ENCODE data around the gene ACTRT2.

Gene ACTRT2

GRCh38 chr1:3021233-3021671 lies at the start of gene ACTRT2:
Gene ACTRT2 (plus strand): TSS chr1:3021467. CDS start chr1:3021687, 220 bp downstream.
- no peak for DNase-seq (ENCODE audit: low spot score)

DNA sequence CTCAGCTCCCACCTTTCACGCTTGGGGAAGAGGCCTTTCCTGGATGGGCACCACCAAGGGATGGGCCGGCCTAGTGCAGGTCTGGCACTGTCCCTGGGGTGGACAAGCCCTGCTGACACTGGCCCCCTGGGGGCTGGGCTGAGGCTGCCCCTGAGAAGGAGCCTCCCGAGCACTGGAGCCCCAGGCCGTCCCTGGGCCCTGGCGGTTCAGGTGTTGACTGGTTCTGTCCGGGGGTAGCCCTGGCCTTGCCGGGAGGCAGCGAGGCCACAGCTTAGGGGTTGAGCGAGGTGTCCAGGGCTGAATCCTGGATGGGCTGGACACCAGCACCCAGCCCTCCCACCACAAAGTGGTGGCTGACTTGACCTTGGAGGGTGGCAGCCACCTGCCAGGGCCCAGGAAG lies 49.7 kb upstream of the ACTRT2 start:
- DNase-seq (ENCODE audit: low spot score) = no peak

DNA sequence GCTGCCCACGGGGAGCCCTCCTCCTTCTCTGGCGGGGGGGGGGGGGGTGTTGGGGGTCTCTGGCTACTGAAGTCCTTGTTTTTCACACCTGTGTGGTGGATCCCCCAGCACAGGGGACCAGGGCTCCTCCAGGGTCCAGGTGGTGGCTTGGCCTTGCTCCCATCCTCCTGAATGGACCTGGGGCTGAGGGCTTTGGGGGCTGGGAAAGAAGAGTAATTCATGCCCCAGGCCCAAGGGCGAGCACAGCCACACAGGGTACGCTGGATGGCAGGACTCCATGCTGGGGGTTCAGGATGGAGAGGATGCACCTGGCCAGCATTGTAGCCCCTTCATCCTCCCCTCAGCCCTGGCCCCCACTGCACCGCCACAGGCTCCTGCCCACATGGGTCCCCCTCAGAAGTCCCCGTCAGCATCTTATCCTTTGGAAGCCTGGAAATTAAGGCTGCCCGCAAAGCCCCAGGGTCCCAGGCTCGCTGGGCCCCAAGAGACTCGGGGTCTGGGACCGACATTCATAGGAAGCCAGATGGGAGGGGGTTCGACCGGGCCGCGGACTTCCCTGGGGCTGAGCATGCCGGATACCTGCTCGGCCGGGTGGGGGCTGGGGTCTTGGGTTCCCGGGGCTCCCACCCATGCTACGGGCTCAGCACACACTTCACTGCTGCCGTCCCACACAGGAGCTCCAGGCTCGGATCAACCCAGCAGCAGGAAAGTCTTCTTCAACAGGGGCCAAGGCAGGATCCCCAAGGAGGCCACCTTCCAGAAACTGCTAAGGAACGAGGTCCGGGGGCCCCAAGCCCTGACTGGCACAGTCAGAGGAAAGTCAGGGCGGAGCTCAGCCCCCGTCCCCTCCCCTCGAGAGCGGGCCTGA lies 49.0 kb upstream of the ACTRT2 start:
- DNase-seq (ENCODE audit: low spot score) = no peak

GRCh38 chr1:2972879-2973575 lies 48.2 kb upstream of the ACTRT2 start:
- no peak for DNase-seq (ENCODE audit: low spot score)

GRCh38 chr1:2973601-2974593 lies 47.4 kb upstream of the ACTRT2 start:
- no peak for DNase-seq (ENCODE audit: low spot score)

DNA sequence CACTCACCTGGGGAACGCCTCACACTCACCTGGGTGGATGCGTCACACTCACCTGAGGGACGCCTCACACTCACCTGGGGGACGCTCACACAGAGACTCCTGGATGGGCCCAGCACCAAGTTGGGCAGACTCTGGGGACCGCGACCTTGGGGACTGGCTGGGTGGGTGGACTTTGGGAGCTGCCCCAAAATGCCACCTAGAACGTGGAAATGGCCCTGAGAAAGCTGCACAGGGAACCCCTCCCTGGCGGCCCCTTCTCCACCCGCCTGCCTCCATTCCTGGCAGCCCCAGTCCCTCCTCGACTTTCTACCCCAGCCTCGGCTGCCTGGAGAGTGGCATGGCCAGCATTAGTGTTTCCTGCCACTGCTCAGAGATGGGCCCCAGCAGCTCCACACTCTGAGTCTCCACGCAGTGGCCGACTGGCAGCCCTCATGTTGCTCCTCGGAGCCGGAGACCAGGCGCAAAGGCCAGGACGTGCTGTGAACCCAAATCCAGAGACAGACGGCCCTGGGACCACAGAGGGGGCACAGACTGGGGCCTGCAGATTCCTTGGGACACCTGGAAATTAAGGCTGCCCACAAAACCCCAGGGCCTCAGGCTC lies 46.5 kb upstream of the ACTRT2 start:
- DNase-seq (ENCODE audit: low spot score) = no peak

GRCh38 chr1:2975466-2976179 lies 45.6 kb upstream of the ACTRT2 start:
- no peak for DNase-seq (ENCODE audit: low spot score)

DNA sequence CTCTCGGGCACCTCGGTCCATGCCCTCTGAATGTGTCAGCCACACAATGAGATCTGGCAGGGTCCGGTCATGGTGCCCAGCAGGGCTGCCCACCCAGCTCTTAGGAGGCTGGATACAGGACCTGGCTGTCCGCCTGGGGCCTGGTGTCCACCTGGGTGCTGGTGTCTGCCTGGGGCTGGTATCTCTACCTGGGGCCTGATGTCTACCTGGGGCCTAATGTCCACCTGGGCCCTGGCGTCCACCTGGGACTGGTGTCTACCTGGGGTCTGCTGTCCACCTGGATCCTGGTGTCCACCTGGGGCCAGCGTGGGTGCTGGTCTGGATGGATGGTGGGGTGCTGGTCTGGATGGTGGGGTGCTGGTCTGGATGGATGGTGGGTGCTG lies 45.1 kb upstream of the ACTRT2 start:
- no peak for DNase-seq (ENCODE audit: low spot score)

DNA sequence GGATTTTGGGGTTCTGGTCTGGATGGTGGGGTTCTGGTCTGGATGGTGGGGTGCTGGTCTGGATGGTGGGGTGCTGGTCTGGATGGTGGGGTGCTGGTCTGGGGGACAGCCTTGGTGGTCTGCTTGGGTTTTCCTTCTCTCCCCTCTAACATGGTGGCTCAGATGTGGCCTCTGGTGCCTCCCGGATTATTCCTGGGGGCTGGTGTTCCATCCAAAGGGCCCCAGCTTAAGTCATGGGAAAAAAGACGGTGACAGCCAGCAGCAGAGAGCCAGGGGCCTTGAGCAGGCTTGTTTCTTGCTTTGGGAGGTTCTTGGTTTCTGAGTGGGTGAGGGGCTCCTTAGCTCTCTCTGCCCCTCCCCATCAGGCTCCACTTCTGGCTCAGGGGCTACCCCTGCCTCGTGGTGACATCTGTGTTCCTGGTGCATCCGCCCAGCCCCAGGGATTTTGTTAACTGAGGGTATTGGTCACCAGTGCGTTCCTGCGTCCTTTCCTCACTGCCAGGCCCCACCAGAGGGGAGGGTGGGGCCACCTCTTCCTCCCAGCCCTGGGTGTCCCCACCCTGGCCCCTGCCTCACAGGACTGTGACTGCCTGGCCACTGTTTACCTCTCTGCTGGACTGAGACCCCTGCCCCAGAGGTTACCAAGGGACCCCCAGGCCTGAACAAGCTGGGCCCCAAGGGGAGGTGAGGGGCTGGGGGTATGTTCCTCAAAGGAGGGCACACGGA lies 43.2 kb upstream of the ACTRT2 start:
- no peak for DNase-seq (ENCODE audit: low spot score)

GRCh38 chr1:2978691-2979190 lies 42.5 kb upstream of the ACTRT2 start:
- no peak for DNase-seq (ENCODE audit: low spot score)

DNA sequence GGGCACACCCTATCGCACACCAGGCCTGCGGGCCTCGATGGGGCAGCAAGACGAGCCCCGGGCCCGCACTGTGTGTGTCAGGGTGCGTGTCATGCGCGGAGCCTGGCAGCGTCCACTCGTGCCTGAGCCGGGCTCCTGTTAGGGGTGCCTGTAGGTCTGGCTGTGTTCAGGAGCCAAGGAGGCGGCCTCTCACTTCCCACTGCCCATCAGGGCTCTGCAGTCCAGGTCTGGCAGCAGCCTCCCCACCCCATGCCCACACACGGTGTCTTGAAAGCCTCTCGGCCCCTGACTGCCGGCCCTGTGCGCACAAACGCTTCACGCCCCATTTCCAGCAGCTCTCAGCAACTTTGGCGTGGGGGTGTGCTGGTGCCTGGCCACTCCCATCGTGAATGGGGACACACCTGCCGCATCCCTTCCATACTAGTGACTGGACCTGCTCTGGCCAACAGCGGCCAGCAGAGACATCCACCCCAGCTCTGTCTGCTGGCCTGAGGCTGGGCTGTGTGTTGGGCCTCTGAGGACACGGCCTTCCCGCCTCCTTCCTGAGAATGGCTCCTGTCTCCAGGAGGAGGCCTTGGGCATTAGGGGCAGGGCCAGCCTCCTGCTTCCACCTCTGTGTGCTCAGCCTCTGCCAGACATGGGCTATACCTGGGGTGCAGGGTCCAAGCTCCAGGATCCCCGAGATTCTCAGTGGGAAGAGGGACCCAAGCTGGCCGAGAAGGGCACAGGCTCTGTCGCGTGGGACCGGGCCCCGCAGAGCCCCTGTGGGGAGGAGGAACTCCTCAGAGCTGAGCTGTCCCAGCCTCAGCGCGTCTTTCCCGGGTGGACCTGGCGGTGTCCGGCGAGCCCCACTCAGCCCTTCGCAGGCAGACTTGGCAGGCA lies 41.8 kb upstream of the ACTRT2 start:
- no peak for DNase-seq (ENCODE audit: low spot score)

- no peak for DNase-seq (ENCODE audit: low spot score)
Observed at GRCh38 chr1:2980073-2980791, 41.0 kb upstream of the ACTRT2 start.

DNA sequence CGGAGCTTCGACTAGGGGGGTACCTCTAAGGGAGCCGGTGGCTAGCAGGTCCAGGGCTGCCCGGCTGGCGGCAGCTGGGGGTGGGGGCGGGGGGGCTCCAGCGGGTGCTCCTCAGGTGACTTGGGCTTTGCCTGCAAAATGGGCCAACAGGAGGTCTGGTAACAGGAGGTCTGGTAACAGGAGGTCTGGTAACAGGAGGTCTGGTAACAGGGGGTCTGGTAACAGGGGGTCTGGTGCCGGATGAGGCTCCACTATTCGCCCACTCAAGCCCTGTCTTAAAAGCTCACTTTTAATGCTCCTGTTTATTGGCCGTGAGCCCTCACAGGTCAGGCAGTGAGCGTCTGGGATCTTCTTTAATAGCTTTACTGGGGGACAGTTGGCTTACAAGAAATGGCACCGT lies 40.4 kb upstream of the ACTRT2 start:
- no peak for DNase-seq (ENCODE audit: low spot score)

- no peak for DNase-seq (ENCODE audit: low spot score)
Observed at GRCh38 chr1:2981388-2981787, 39.9 kb upstream of the ACTRT2 start.

- no peak for DNase-seq (ENCODE audit: low spot score)
Observed at GRCh38 chr1:2981981-2982614, 39.2 kb upstream of the ACTRT2 start.

GRCh38 chr1:2982615-2983318 lies 38.5 kb upstream of the ACTRT2 start:
- DNase-seq (ENCODE audit: low spot score) = no peak

DNA sequence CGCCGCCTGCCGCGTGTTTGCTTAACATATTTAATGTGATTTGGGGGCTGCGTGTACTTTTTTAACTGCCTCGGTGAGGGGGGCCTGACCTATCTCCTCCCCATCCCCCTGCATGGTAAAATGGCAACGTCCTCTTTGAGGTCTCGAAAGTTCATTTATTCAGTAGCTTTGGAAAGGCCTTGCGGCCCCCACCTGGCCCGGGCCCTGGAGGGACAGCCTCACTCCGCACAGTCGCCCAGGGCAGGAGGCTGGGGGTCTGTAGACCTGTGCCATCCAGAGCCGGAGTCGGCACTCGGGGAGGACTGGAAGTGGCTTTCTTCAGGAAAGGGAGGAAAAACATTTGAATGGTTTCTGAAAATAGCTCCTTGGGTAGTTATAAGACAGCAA lies 38.0 kb upstream of the ACTRT2 start:
- DNase-seq (ENCODE audit: low spot score) = no peak

Measured in HuH-7.5 (cell line).